Stimulated activated CD8-positive, alpha-beta memory T cell treated with anti-CD3 and anti-CD28 coated beads, Interleukin-12 subunit alpha, Interleukin-12 subunit beta, amount 100 ng/mL, for 24 hours (primary cell): Measurements from ENCODE around the gene KBTBD7.
"Not testable (repeated sequence)": the region's sequence is repeated elsewhere in the genome, so short reads cannot be mapped to it uniquely, and the experiment has no call there.

ENCODE experiments used
- DNase-seq: peaks from one replicate; pipeline ENCODE4 v3.0.0-alpha.2; 2020; ENCODE audit errors: extremely low read depth

Gene KBTBD7

DNA sequence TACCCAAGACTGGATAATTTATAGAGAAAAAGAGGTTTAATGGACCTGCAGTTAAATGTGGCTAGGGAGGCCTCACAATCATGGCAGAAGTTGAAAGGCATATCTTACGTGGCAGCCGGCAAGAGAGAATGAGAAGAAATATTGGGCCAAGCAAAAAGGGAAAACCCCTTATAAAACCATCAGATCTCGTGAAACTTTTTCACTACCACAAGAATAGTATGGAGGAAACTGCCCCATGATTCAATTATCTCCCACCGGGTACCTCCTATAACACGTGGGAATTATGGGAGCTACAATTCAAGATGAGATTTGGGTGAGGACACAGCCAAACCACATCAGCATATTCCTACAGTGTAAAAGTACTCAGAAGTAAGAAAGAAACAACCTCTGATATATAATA, 4.7 kb upstream of the KBTBD7 start:
- no peak for DNase-seq

GRCh38 chr13:41196620-41197019, 2.3 kb upstream of the KBTBD7 start:
- no peak for DNase-seq

GRCh38 chr13:41196011-41196410, 1.6 kb upstream of the KBTBD7 start:
- DNase-seq, result no peak

- no peak for DNase-seq
Observed at GRCh38 chr13:41193469-41193868, 900 bp downstream of the KBTBD7 start.

DNA sequence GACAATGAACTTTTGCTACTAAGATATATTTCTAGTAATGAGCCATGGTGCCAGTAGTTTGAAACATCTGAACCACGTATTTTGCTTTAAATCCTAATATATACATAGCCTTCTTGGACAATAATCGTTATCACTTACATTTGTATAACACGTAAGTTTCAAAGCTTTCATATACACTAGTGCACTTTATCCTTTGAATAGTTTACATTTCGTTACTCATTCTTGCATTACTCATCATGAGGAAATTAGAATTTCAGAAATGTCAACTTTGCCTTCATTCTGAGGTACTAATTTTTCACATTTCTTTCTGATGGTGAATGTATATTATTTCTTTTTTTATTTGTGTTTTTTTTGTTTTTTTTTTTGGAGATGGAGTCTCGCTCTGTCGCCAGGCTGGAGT, 5.8 kb downstream of the KBTBD7 start:
- DNase-seq, result no peak

DNA sequence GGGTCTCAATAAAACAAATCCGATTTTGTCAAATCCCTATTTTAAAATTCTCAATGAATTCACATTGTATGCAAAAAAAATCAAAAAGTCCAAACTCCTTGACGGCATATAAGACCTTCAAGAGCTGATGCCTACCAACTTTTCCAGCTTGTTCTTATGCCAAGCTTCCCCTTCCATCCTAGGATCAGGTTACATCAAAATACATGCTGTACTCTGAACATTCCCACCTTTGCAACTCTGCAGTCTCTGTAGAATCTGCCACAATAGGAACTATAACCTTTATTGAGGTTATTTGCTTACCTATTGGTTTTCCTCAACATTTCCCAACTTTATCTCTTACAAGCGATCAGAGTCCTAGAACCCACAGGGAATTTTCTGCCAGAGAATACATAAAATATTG, 7.9 kb downstream of the KBTBD7 start:
- no peak for DNase-seq

DNA sequence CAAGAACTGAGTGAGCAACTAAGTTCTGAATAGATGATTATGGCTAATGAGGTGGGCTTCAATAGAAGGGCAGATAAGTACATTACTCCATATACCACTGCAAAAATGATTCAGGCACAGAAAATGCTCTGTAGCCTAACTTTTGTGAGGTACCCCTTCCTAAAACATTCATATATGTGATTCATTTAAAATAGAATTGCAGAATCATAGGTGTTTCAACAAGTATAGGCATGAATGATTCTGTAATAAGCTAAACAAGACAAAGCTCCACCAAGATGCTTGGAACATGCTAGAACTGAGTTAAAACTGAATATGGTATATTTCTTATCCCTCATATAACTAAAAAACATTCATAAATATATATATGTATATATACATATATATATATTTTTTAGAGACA, 12.1 kb downstream of the KBTBD7 start:
- no peak for DNase-seq

- no peak for DNase-seq
Observed at GRCh38 chr13:41179593-41180250, 14.6 kb downstream of the KBTBD7 start.

DNA sequence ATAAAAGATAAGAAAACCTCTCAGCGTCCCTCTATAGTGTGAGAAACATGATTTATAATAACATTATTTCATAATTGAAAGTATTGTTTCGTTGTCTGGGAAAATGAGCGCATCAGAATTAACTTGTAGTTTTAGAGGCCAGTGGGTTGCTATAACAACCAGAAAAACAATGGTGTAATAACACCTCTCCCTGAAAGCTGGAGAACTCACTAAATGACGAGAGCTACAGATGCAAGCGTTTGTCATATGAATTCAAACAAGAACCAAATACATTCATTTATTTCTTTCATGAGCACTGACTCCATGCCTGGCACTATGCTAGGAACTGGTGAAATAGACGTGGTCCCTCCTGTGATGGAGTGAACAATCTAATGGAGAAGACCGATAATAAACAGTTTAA, 16.3 kb downstream of the KBTBD7 start:
- no peak for DNase-seq

- DNase-seq, result no peak
Observed at GRCh38 chr13:41177616-41178015, 16.8 kb downstream of the KBTBD7 start.

DNA sequence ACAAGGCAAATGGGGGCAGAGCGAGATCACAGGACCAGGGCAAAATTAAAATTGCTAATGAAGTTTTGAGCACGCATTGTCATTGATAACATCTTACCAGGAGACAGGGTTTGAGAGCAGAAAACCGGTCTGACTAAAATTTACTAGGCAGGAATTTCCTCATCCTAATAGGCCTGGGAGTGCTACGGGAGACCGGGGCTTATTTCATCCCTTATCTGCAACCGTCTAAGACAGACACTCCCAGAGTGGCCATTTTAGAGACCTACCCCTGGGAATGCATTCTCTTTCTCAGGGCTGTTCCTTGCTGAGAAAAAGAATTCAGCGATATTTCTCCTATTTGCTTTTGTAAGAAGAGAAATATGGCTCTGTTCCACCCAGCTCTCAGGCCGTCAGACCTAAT, 18.8 kb downstream of the KBTBD7 start:
- DNase-seq, result not testable (repeated sequence)

DNA sequence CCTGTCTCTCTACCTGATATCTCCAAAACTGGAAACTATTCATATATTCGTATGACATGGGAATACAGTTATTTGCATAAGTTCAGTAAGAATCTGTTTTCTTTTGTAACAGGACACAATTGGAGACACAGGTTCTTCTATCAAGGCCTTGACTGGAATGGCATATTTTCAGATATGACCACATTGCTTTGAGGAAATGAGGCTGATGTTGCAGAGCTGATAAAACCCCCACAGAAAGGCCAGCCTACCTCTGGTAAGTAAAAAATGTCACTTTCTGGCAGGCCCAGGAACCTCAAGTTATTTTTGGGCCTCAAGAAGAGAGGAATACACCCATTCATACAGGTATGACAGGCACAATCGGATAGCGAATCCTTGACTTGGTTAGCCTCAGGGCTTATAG, 32.2 kb downstream of the KBTBD7 start:
- no peak for DNase-seq

DNA sequence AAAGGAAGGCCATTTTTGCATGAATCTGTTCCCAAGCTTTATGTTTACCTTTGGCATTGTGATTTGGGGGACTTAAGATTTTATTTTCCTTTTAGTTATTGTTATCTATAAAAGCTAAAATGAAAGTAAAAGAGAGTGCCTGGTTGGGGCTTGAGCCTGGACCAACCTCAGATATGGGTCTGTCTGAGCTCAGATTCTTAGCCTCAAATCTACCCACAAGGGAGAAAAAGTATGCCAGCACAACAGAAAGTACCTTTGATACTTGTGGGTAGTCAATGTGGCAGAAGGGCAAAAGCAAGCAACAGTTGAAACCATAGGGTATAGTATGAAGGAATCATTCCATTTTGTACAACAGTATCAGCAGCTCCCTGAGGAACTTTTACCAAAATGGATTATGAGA, 35.2 kb downstream of the KBTBD7 start:
- DNase-seq, result no peak

DNA sequence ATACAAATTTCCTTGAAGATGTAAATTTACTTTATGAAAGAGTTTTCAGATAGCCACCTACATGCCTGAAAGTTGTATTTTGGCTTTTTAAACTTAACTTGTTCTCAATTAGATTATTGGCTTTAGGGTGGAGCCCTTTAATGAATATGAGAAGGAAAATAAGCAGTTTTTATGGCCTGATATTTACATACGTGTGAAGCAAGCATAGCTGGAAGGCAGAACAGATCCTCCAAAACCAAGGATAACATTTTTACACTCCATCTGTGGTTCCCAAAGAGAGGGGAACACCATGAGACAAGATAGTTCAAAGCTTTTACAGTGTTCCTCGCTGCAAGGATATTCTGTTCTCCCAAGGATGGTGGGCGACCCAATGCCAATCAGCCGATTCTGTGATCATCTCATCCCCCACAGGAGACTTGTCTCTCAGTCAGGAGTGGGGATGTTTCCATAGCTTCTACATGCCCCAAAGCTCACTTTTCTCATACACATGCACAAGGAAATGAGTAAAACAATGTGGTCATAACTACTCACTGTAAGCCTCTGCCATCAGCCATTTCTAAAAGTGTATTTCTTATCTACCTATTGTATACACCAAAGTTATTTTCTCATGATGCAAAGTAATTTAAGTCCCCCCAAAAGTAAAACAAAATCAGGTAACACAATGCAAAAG, 37.2 kb downstream of the KBTBD7 start:
- no peak for DNase-seq

- no peak for DNase-seq
Observed at GRCh38 chr13:41156620-41157019, 37.7 kb downstream of the KBTBD7 start.

- DNase-seq, result no peak
Observed at GRCh38 chr13:41154042-41154441, 40.3 kb downstream of the KBTBD7 start.

GRCh38 chr13:41152005-41152404, 42.4 kb downstream of the KBTBD7 start:
- no peak for DNase-seq

DNA sequence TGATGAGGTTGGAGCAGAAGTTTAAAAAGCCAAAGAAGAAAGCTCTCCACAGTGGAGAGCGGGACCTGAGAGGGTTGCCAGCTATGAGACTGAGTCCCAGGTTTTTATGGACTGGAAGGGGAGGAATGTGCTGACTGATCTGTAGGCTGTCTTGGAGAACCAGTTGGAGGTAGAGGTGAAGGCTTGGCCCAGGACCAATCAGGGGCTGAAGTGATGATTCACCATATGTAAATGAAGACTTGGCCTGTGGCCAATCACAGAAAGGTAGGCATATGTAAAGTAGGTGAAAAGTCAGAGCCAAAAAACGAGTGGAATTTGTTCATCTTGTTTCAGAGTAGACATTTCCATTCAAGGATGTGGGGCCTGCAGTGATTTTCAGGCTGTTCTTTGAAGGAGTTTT, 44.3 kb downstream of the KBTBD7 start:
- DNase-seq, result no peak

DNA sequence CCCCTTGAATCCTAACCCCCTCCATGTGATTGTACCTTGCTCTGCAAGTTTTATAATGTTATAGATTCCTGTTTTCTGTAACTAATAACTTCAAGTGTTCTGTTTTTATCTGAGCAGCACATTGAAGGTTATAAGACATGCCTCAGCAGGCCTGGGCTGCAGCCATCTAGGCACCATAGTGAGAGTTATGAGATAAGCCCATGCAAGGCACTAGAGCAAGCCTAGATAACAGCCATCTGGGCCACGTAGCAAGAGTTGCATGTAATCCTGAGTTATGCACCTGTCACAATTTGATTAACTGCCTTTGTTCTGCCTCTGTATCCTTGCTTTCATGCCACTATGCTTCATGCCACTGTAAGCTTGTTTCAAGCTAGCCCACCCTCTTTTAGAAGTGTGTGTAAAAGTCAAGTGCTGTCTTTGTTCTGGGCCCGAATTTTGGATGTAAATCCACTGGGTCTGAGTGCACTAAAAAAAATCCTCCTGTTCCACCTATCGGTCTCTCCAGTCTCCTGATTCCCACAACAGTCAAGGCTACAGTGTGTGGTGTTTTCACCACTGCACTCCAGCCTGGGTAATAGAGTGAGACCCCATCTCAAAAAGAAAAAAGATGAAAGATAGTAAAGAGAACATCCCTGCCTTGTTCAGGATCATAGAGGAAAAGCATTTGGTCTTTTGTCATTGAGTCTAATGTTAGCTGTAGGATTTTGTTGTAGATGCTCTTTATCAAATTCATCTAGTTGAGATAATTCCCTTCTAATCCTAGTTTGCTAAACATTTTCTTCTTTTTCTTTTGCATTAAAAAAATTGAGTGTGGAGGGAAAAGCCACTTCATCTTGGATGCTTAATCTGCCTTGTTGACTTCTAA, 45.7 kb downstream of the KBTBD7 start:
- DNase-seq, result no peak

- DNase-seq, result no peak
Observed at GRCh38 chr13:41145136-41145908, 49.0 kb downstream of the KBTBD7 start.

GRCh38 chr13:41144576-41144975, 49.8 kb downstream of the KBTBD7 start:
- DNase-seq, result no peak
